Measurements from ENCODE around the gene EEF1G. TPM values are rescaled to one million over a fixed set of nuclear protein-coding genes. Genes with fewer than 3 reads are reported as not detected.

Gene EEF1G
- total RNA-seq, 1 experiment from 2014 or later, result 1,119 TPM

GRCh38 chr11:62548545-62549335 is 25.0 kb downstream of the EEF1G start:
- intact Hi-C loops (cut with micrococcal nuclease; ENCODE audit: unreplicated experiment) (loop anchor here (10.0 kb wide), 1 partner anchor 154 kb away; no protein-coding TSS in a partner anchor), in situ Hi-C loops (cut with HindIII; ENCODE audit: low pct_unique_long_range_greater_than_20kb, low sequenced_read_pairs) (no loop called here)
- ATAC-seq, result no peak
- no peak for DNase-seq (ENCODE audit: low read depth, low spot score)
- CTCF ChIA-PET, result interaction anchor here (0.6 kb wide), 1 partner anchor 124 kb away, joined by 3 read pairs; no protein-coding TSS in a partner anchor
- POLR2A ChIA-PET, result interaction anchor here (0.6 to 1.0 kb wide), 3 partner anchors 9 to 62 kb away, joined by 4 to 16 read pairs (median 6); no protein-coding TSS in a partner anchor
- Histone ChIP-seq H3K9me3 (ENCODE audit: control insufficient read depth, insufficient read depth, low read depth, low read length) (no peaks in the 10 kb centered on the region), H3K27me3 (ENCODE audit: control insufficient read depth, insufficient read depth, low read length) (no peaks in the 10 kb centered on the region), H3K4me3 (ENCODE audit: low read depth in 2 of 2, low read length in 2 of 2) (peak overlapping the region in 1 of 2 experiments; percentile 39; a peak in 2 of 4 replicates), H3K4me1 (ENCODE audit: control insufficient read depth, insufficient read depth, low read length) (peaks cover 46% of the 10 kb centered on the region), H3K27ac (ENCODE audit: low read length) (peak overlapping the region; percentile 91), H3K36me3 (ENCODE audit: control insufficient read depth, insufficient read depth, low read length) (peaks cover 6% of the 10 kb centered on the region; the same call in 1 of the 2 replicates)
- TF ChIP-seq SIN3A (IDR thresholded peaks at IDR 0.05; ENCODE audit: borderline replicate concordance, insufficient read depth, low read depth, low read length) (no peak), REST (IDR thresholded peaks at IDR 0.05; ENCODE audit: insufficient read depth in 1 of 2, low read depth in 2 of 2, low read length in 1 of 2) (no peak), TCF7L2 (IDR thresholded peaks at IDR 0.05; ENCODE audit: low read depth, low read length) (peak; percentile 45)
- no TSS peak for BruUV-seq (replicated peaks)

- no TSS peak for BruUV-seq (replicated peaks)
- peak; percentile 22; the same call in 1 of the 2 replicates for TF ChIP-seq TCF7L2 (IDR thresholded peaks at IDR 0.05; ENCODE audit: low read depth, low read length)
- TF ChIP-seq CTCF (IDR thresholded peaks at IDR 0.05), result no peak
- intact Hi-C loops (cut with micrococcal nuclease; ENCODE audit: unreplicated experiment), result loop anchor here (10.0 kb wide), 1 partner anchor 153 kb away; no protein-coding TSS in a partner anchor
- Histone ChIP-seq H3K27me3 (ENCODE audit: control insufficient read depth, insufficient read depth, low read length) (no peaks in the 10 kb centered on the region), H3K27ac (ENCODE audit: low read length) (peak overlapping the region; percentile 91), H3K9me3 (ENCODE audit: control insufficient read depth, insufficient read depth, low read depth, low read length) (no peaks in the 10 kb centered on the region), H3K4me3 (ENCODE audit: low read depth in 2 of 2, low read length in 2 of 2) (peak overlapping the region; percentile 80 to 98), H3K36me3 (ENCODE audit: control insufficient read depth, insufficient read depth, low read length) (peaks cover 6% of the 10 kb centered on the region; the same call in 1 of the 2 replicates), H3K4me1 (ENCODE audit: control insufficient read depth, insufficient read depth, low read length) (peaks cover 41% of the 10 kb centered on the region)
- ATAC-seq (peak; percentile 4; the same call in 1 of the 2 replicates), DNase-seq (ENCODE audit: low read depth, low spot score) (no peak)
- ChIA-PET CTCF (interaction anchor here (0.6 kb wide), 1 partner anchor 123 kb away, joined by 3 read pairs; no protein-coding TSS in a partner anchor), POLR2A (interaction anchor here (0.9 to 1.2 kb wide), 5 partner anchors 9 to 44 kb away, joined by 3 to 7 read pairs (median 4); partner anchors contain the start of genes EEF1G and TUT1)
- in situ Hi-C loops (cut with HindIII; ENCODE audit: low pct_unique_long_range_greater_than_20kb, low sequenced_read_pairs), result no loop called here
These were observed 25.9 kb downstream of the EEF1G start for GRCh38 chr11:62547691-62548281.
